Mesodermal cell (in vitro differentiated cells): ENCODE results near the gene C1QL1.

Experiments used
- H3K27ac ChIP-seq: 2 replicates; pipeline ENCODE4 v1.7.0; 2013; ENCODE audit warnings: mild to moderate bottlenecking, low read depth, low read length, moderate library complexity; ENCODE audit not compliant: severe bottlenecking
- H3K36me3 ChIP-seq: 2 replicates; pipeline ENCODE4 v1.7.1; 2013; ENCODE audit warnings: mild to moderate bottlenecking, low read length, moderate library complexity; ENCODE audit not compliant: control insufficient read depth, insufficient read depth
- H3K4me1 ChIP-seq: one replicate; pipeline ENCODE4 v1.7.1; 2013; ENCODE audit warnings: mild to moderate bottlenecking, low read length; ENCODE audit not compliant: insufficient read depth, control insufficient read depth, poor library complexity, severe bottlenecking
- H3K4me3 ChIP-seq: 2 replicates; pipeline ENCODE4 v1.7.0; 2013; ENCODE audit warnings: low read length, control low read depth, mild to moderate bottlenecking; ENCODE audit not compliant: insufficient read depth, poor library complexity, severe bottlenecking; ENCODE audit errors: extremely low read depth
- H3K9me3 ChIP-seq: 2 replicates; pipeline ENCODE4 v1.7.1; 2013; ENCODE audit warnings: mild to moderate bottlenecking, low read length, moderate library complexity; ENCODE audit not compliant: control insufficient read depth
- WGBS, 2 experiments: methylation state at CpG; one replicate each; pipeline ENCODE4 v1.1.5; 2013; ENCODE audit warnings: missing lambda C conversion rate in 2 of 2; ENCODE audit not compliant: insufficient coverage in 2 of 2; 5-methylcytosine and 5-hydroxymethylcytosine counted together

The C1QL1 gene

DNA sequence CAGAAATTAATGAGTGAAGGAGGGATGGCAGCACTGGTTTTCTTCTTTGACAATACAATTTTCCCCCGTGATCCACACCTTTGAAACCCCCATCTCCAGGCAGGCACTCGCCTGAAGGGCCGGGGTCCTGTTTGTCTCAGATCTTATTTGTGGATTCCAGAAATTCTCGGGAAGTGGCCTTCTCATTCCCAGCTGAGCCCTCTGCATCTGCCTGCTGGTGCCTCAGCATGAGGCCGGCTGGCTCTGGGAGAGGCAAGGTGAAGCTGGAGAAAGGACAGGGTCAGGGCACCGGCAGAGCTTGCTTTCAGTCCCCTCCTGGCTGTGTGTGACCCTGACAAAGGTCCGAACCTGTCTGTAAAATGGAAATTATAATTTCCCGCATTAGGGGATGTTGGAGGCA is 35.8 kb upstream of the C1QL1 start:
- Histone ChIP-seq H3K27ac (no peak overlapping the region), H3K9me3 (peaks cover 9% of the 10 kb centered on the region), H3K4me3 (no peak overlapping the region), H3K36me3 (no peaks in the 10 kb centered on the region), H3K4me1 (peaks cover 7% of the 10 kb centered on the region)
- WGBS, 2 experiments = 19 to 22% methylated on average over 6 to 7 of the region's 8 CpGs

- no peaks in the 10 kb centered on the region for H3K36me3 ChIP-seq
- 92 to 93% methylated on average over 2 of the region's 3 CpGs for WGBS, 2 experiments
- no peak overlapping the region for H3K27ac ChIP-seq
- H3K4me1 ChIP-seq = peaks cover 7% of the 10 kb centered on the region
- peaks cover 11% of the 10 kb centered on the region for H3K9me3 ChIP-seq
- H3K4me3 ChIP-seq = no peak overlapping the region
Observed at GRCh38 chr17:45001310-45001709, 33.2 kb upstream of the C1QL1 start.

- no peak overlapping the region for H3K4me3 ChIP-seq
- H3K36me3 ChIP-seq = no peaks in the 10 kb centered on the region
- 86% methylated on average over 1 of the region's 3 CpGs; no CpG with 5 or more reads in 1 of the 2 experiments for WGBS, 2 experiments
- H3K9me3 ChIP-seq = peaks cover 11% of the 10 kb centered on the region
- H3K4me1 ChIP-seq = peaks cover 7% of the 10 kb centered on the region
- no peak overlapping the region for H3K27ac ChIP-seq
Observed at GRCh38 chr17:44999433-44999832, 31.3 kb upstream of the C1QL1 start.

DNA sequence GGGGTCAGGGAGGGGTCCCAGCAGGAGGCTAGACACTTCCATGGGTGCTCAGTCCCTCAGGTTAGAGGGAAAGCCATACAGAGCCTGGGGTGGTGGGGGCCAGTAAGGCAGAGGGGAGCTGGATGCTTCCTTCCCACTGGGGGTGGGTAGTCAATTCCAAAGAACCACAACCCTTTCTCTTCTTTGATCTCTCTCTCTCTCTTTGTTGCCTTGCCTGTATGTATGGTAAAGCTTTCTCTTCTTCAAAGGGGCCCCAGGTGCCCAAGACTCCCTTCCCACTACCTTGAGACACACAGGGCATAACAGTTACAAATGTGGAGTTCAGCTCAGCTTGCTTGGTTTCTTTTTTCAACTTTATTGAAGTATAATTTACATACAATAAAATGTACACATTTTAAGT is 30.5 kb upstream of the C1QL1 start:
- no peaks in the 10 kb centered on the region for H3K36me3 ChIP-seq
- H3K4me1 ChIP-seq = peaks cover 5% of the 10 kb centered on the region
- H3K4me3 ChIP-seq = no peak overlapping the region
- no peak overlapping the region for H3K27ac ChIP-seq
- peaks cover 11% of the 10 kb centered on the region for H3K9me3 ChIP-seq

DNA sequence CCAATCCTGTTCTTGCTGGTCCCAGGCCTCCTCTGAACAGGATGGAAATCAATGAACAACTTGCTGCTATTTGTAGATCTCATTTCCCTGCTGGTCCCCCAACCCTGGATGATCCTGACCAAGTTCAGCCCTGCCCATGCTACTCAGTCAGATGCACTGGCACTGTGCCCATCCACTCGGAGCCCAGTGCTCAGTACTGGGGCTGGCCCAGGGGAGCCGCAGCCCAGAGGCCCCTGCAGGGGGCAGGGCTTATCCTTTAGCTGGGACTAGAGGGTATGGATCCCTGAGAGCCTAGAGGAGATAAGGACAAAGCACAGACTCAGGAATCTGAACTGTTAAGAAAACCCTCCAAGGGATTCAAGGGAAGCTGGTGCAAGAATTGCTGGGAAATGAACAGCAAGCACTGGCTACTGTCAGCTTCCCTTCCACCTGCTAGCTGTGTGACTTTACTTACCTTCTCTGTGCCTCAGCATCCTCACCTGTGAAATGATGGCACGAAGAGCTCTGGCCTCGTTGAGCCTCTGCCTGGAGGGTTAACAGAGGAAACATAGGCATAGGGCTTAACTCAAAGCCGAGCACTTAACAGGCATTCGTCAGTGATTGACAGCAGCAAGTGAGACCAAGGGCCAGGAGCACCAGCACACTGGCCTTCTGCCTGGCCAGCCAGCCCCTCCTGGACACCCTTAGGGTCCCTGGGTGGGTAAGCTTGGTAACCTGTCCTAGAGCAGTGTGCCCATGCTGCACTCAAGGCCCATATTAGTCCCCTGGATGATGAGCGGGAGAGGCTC is 29.8 kb upstream of the C1QL1 start:
- Histone ChIP-seq H3K4me3 (no peak overlapping the region), H3K36me3 (no peaks in the 10 kb centered on the region), H3K9me3 (peaks cover 11% of the 10 kb centered on the region), H3K27ac (no peak overlapping the region), H3K4me1 (no peaks in the 10 kb centered on the region)
- 78 to 82% methylated on average over 7 of the region's 7 CpGs for WGBS, 2 experiments

DNA sequence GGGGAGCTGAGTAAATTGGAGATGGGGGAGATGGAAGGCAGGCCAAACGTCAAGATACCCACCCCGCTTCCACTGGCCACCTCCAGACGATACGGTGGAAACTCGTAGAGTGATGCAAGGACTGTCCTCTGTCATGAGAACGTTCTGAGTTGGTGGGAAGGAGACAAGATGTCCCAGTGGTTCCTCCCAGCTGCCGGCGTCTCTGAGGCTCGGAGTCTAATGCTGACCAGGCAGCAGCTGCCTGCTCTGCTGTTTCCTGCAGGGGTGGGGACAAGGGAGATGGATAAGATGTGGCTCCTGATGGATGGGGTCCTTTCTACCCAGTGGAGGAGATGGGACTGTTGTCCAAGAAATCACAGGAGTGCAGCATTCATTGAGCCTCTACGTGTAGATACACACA is 28.2 kb upstream of the C1QL1 start:
- Histone ChIP-seq H3K27ac (no peak overlapping the region), H3K4me3 (no peak overlapping the region)
- WGBS, 2 experiments = 91 to 92% methylated on average over 6 to 9 of the region's 10 CpGs

GRCh38 chr17:44995436-44996001 is 27.4 kb upstream of the C1QL1 start:
- no peak overlapping the region for H3K4me3 ChIP-seq
- peaks cover 3% of the 10 kb centered on the region for H3K4me1 ChIP-seq
- H3K36me3 ChIP-seq = no peaks in the 10 kb centered on the region
- 76 to 86% methylated on average over 8 to 11 of the region's 11 CpGs for WGBS, 2 experiments
- no peak overlapping the region for H3K27ac ChIP-seq
- H3K9me3 ChIP-seq = peaks cover 11% of the 10 kb centered on the region

More for the DNA sequence above, 28.2 kb upstream of the C1QL1 start:
- Histone ChIP-seq H3K4me1 (no peaks in the 10 kb centered on the region), H3K9me3 (peaks cover 11% of the 10 kb centered on the region), H3K36me3 (no peaks in the 10 kb centered on the region)

GRCh38 chr17:44992242-44992939 is 24.3 kb upstream of the C1QL1 start:
- H3K4me1 ChIP-seq = peaks cover 4% of the 10 kb centered on the region
- no peak overlapping the region for H3K27ac ChIP-seq
- no peak overlapping the region for H3K4me3 ChIP-seq
- H3K36me3 ChIP-seq = no peaks in the 10 kb centered on the region
- H3K9me3 ChIP-seq = no peaks in the 10 kb centered on the region
- 84 to 95% methylated on average over 3 to 4 of the region's 5 CpGs for WGBS, 2 experiments

GRCh38 chr17:44990994-44991393 is 22.9 kb upstream of the C1QL1 start:
- Histone ChIP-seq H3K36me3 (no peaks in the 10 kb centered on the region), H3K9me3 (no peaks in the 10 kb centered on the region), H3K4me1 (peaks cover 8% of the 10 kb centered on the region), H3K4me3 (no peak overlapping the region), H3K27ac (no peak overlapping the region)
- 70 to 82% methylated on average over 6 to 7 of the region's 10 CpGs for WGBS, 2 experiments

- 93 to 97% methylated on average over 10 to 14 of the region's 17 CpGs for WGBS, 2 experiments
- no peaks in the 10 kb centered on the region for H3K36me3 ChIP-seq
- no peak overlapping the region for H3K27ac ChIP-seq
- H3K9me3 ChIP-seq = no peaks in the 10 kb centered on the region
- peaks cover 8% of the 10 kb centered on the region for H3K4me1 ChIP-seq
- no peak overlapping the region for H3K4me3 ChIP-seq
Observed at GRCh38 chr17:44989552-44990138, 21.5 kb upstream of the C1QL1 start.
